ENCODE results near the gene DLGAP1. TPM values are rescaled to one million over a fixed set of nuclear protein-coding genes. Genes with fewer than 3 reads are reported as not detected.

DLGAP1 gene
- total and polyA plus RNA-seq, 10 of the 15 experiments (the other 5 are each of a cell fraction or from before 2014, with no cell fraction given) = 0.23 to 27.6 (median 1.9) TPM

- no peak for TF ChIP-seq FOXM1 (IDR thresholded peaks at IDR 0.05; ENCODE audit: low read depth, low read length)
- TF ChIP-seq IKZF2 (IDR thresholded peaks at IDR 0.05) = no peak
- TF ChIP-seq ETV6 (conservative IDR thresholded peaks at IDR 0.05 in 1 of 2, IDR thresholded peaks at IDR 0.05 in 1 of 2; ENCODE audit: borderline replicate concordance in 1 of 2, low read depth in 1 of 2) = no peak
- no peak for TF ChIP-seq ATF3 (IDR thresholded peaks at IDR 0.05; ENCODE audit: borderline replicate concordance, extremely low read depth, low read depth, low read length)
- TF ChIP-seq ATF7 (IDR thresholded peaks at IDR 0.05; ENCODE audit: low read depth) = no peak
- TF ChIP-seq, protein P1, sequence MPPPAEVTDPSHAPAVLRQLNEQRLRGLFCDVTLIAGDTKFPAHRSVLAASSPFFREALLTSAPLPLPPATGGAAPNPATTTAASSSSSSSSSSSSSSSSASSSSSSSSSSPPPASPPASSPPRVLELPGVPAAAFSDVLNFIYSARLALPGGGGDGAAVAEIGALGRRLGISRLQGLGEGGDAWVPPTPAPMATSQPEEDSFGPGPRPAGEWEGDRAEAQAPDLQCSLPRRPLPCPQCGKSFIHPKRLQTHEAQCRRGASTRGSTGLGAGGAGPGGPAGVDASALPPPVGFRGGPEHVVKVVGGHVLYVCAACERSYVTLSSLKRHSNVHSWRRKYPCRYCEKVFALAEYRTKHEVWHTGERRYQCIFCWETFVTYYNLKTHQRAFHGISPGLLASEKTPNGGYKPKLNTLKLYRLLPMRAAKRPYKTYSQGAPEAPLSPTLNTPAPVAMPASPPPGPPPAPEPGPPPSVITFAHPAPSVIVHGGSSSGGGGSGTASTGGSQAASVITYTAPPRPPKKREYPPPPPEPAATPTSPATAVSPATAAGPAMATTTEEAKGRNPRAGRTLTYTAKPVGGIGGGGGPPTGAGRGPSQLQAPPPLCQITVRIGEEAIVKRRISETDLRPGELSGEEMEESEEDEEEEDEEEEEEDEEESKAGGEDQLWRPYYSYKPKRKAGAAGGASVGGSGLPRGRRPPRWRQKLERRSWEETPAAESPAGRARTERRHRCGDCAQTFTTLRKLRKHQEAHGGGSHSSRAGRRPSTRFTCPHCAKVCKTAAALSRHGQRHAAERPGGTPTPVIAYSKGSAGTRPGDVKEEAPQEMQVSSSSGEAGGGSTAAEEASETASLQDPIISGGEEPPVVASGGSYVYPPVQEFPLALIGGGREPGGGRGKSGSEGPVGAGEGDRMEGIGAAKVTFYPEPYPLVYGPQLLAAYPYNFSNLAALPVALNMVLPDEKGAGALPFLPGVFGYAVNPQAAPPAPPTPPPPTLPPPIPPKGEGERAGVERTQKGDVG (CRISPR knock-in tag; IDR thresholded peaks at IDR 0.05) = no peak
- TF ChIP-seq GATAD2B (conservative IDR thresholded peaks at IDR 0.05; ENCODE audit: low read depth) = no peak
- TF ChIP-seq NR2C1 (IDR thresholded peaks at IDR 0.05) = no peak
- TF ChIP-seq, protein P2, sequence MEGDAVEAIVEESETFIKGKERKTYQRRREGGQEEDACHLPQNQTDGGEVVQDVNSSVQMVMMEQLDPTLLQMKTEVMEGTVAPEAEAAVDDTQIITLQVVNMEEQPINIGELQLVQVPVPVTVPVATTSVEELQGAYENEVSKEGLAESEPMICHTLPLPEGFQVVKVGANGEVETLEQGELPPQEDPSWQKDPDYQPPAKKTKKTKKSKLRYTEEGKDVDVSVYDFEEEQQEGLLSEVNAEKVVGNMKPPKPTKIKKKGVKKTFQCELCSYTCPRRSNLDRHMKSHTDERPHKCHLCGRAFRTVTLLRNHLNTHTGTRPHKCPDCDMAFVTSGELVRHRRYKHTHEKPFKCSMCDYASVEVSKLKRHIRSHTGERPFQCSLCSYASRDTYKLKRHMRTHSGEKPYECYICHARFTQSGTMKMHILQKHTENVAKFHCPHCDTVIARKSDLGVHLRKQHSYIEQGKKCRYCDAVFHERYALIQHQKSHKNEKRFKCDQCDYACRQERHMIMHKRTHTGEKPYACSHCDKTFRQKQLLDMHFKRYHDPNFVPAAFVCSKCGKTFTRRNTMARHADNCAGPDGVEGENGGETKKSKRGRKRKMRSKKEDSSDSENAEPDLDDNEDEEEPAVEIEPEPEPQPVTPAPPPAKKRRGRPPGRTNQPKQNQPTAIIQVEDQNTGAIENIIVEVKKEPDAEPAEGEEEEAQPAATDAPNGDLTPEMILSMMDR (IDR thresholded peaks at IDR 0.05 in 2 of 3, conservative IDR thresholded peaks at IDR 0.05 in 1 of 3; ENCODE audit: control insufficient read depth in 2 of 3, extremely low read depth in 1 of 3, insufficient read depth in 1 of 3, low read depth in 3 of 3, low read length in 3 of 3) = no peak
- TF ChIP-seq SPI1 (IDR thresholded peaks at IDR 0.05; ENCODE audit: borderline replicate concordance, insufficient read depth, low read depth, low read length) = no peak
Observed at GRCh38 chr18:4108016-4108415, 347.1 kb downstream of the DLGAP1 start (continued).
